Activated CD8-positive, alpha-beta memory T cell treated with anti-CD3 and anti-CD28 coated beads, Interleukin-2, amount 50 U/mL, for 1 hour (primary cell): ENCODE measurements around the gene ADCY3.
A peak's percentile ranks its signal among the peaks of the same experiment; 100 is the strongest.

Experiments
- DNase-seq: peaks from one replicate; pipeline ENCODE4 v3.0.0-alpha.2; 2020; ENCODE audit errors: extremely low read depth

ADCY3 gene

DNA sequence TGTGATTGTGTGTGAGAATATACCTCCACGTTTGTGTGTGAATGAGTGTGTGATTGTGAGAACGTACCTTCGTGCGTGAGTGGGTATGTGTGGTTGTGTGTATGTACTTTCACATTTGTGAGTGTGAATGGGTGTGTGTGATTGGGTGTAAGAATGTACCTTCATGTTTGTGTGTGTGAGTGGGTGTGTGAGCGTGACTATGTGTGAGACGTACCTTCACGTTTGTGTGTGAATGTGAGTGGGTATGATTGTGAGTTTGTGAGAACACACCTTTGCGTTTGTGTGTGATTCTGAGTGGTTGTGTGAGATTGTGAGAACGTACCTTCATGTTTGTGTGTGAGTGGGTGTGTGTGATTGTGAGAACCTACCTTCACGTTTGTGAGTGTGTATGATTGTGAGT is 5.8 kb upstream of the ADCY3 start:
- DNase-seq, result no peak

DNA sequence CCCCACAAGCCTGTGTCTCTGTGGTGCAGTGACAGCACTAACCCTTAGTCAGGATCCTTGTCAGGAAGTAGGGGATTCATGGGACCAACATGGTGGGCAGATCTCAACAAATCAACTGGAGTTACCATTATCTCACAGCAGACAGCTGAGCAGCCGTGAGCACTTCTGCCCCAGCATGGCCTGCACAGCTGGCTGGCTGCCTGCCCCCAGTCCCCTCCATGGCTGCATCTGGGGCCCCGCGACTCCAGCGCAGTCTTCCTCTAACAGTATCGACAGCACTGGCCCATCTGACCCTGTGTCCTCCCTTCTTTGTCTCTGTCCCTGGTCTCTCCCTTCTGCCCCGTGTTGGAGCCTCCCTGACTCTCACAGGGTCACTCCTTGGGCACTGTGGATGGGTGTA is 4.7 kb upstream of the ADCY3 start:
- no peak for DNase-seq

DNA sequence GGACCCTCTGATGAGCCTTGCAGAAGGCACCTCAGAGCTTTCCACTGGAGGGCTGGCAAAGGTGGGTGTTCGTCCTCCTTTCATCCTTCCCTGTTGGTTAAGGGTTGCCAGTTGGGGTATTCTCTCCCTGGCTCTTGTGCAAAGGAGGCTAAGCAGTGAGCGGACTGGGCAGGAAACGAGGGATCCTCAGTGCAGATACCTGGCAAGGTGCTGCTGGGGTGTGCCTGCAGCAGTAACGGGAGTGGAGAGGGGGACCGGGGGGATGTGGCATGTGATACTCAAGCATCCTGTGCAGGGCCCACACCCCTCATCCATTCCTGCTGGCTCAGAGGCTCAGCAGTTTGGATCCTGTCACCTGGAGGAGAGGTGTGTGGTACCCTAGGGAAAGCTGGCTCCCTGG is 4.2 kb upstream of the ADCY3 start:
- DNase-seq, result no peak

DNA sequence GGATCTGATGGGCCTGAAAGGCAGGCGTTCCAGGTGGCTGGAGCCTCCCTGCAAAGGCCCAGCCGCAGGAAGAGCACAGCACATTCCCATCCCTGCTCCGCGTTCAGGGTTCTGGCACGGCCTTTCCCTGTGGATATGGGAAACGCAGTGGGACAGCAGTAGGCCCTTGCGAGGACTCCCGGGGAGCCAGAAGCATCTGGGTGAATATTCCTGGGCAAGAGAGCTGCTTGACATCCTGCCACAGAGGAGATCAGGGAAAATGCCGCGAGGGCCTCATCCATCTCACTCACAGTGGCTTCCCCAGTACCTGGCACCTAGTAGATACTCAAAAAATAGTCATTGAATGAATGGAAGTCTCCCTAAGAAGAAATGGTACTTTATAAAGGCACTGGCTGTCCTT is 3.1 kb upstream of the ADCY3 start:
- DNase-seq, result no peak

DNA sequence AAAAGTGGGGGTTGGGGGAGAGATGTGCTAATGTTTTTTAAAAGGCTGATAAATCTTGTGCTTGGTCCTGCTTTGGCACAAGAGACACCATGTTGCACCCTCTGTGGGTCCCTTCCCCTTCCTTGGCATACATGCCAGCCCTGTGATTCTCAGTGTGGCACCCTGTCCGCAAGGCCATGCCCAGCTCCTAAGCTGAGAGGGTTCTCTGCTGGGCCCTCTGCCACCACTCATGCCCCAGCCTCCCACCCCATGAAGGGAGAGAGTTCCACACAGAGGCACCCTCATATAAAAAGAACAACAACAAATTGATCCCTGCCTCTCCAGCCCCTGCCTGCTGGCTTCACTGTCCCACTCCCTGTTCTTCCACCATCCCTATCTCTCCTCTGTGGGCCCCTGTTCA is 2.5 kb upstream of the ADCY3 start:
- DNase-seq, result no peak

DNA sequence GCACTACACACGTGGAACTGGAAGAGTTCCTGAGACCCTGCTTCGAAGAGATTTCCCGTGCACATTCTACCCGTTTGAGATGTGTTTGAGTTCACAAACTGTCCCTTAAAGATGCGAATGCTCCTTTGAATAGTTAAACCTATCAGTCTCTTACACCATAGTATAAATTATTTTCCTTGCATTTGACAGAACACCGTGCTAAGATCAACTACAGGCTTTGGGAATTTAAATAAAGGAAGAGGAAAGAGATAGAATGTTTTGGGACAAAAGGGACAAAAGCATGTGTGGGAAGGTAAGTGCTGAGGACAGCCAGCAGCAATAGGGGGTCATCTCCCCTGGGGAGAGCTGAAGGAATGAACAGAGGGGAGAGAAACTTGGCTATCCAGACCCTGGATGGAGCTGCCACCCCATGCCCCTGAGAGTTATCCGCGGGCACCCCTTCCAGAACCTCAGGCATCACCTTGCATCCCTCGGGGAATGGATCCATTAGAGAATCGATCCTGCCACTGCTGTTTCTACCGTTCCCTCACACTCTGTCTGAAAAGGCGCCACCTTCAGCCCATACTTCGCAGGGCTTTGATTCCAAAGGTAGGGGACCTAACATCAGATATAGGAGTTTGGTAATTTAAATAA is 888 bp upstream of the ADCY3 start:
- no peak for DNase-seq

DNA sequence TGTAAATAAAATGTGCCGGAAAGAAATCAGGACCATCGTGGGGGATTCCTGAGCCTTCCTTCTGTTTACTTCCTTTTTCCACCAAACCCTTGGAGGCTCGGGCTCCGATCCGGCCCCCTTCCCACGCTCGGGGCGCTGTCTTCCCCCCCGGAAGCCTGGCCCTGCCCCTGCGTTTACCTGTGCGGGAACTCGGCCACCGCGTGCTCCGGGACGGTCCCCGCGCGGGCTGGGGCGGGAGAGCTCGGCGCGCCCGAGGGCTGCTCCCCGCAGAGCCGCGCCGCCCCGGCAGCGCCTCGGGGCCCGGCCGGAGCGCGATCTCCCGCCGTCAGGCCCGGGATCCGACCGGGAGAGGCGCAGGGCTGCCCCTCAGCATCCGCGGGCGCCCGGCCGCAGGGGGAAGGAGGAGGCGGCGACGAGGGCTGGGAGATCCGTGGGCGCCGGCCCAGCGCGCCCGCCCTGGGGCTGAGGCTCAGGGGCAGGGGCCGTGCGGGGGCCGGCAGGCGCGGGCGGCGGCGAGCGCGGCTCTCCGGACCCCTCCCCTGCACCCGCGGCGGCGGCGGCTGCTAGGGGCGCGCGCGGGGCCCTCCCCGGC is 435 bp downstream of the ADCY3 start:
- DNase-seq, result no peak

DNA sequence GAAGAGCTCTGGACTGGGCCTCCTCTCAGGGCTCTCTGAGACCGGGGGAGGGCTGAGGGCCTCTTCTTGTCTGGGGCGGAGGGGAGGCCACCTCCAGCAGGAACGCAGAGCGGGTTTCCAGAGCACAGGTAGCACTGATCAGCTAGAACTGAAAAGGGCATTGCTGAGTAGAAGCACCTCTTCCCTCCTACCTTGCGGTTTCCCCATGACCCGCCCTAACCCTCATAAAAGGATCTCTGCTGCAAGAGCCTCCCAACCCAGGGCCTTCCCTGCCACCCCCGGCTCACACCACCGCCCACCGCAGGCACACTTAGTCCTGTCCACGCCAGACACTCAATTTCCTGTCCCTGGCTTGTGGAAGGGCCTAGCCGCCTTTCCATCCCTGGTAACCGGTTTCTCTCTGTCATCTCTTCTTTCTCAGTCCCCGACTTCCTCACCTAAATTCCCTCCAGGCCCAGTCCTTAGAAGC is 966 bp downstream of the ADCY3 start:
- DNase-seq, result peak; percentile 28

DNA sequence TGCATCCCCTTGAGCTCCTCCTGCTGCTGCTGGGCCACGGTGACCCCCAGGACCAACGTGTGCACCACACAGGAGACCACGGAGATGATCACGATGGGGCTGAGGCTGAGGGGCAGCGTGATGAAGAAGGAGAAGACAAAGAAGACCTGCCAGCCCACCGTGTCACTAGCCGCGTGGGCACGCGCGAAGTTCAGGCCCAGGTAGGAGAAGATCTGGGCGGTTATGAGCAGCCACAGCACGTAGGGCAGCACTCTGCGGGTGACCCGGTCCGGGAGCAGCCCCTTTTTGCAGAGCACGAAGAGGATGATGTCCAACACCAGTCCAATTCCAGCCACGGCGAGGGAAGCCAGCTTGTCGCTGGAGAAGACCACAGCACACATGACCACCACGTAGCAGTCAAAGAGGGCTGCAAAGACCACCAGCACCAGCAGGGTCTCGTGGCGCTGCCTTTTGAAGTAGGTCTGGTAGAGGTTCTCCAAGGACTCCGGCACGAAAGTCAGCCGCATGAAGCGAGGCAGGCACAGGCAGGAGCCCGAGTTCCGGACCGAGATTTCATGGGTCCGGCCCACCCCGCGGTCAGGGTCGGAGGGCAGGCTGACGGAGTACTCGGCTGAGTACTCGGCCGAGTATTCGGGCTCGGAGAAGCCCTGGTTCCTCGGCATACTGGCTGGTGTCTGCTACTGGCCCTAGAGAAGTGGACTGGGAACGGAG is 1.6 kb downstream of the ADCY3 start:
- no peak for DNase-seq

DNA sequence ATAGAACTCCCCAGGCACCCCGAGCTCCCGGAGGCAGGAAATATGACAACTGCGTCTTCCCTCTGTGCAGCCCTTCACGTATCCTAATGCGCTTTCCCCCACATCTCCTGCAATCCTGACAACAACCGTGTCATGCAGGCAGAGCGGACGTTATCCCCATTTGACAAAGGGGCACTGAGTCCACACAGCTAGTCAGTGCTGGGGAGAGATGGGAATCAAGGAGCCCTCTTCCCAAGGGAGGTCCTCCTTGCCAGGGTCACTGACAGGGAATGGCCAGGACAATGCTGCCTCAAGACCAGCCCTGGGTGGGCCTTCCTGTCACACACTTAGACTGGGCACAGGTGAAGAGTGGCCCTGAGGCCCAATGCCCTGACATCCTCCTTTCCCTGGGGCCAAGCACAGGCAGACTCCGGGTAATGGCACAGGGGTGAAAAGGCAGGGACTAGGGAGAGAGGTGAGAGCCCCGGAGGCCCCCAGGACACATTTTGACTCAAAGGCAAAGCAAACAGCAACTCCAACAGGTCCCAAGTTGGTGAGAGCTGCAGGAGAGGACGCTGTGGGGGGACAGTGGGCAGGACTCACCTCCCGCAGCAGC is 2.2 kb downstream of the ADCY3 start:
- DNase-seq, result no peak

DNA sequence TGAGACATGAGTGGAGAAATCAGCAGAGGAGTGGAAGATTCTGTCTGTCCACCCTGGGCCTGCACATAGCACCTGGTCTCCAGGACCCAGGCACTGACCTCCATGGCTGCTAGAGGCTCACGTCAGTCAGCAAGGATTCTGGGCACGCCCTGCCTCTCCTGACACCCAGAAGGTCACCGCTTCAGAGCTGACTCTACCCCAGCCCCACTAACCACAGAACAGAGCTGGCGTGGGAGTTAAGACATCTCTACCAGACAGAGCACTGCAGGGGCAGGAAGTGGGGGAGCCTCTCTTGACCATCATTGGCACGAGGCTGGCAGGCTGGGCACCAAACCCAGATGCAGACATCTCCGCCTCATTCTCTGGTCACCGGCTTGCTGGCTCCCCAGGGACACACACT is 3.0 kb downstream of the ADCY3 start:
- no peak for DNase-seq

DNA sequence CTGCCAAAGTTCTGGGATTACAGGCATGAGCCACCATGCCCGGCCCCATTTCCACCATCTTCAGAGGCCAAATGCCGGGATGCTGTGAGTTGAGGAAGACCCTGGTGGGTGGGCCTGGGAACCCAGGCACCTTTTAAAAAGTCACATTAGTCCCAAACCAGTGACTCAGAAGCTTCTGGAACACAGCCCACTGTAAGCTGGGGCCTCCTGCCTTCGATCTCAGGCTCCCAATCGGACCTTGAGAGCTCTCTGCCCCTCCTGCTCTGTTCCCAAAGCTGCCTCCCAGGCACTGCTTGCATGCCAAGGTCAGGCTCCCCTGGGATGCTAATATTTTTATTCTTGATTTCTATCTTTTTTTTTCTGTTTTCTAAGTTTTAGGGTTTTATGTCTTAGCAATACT is 4.2 kb downstream of the ADCY3 start:
- DNase-seq, result no peak

DNA sequence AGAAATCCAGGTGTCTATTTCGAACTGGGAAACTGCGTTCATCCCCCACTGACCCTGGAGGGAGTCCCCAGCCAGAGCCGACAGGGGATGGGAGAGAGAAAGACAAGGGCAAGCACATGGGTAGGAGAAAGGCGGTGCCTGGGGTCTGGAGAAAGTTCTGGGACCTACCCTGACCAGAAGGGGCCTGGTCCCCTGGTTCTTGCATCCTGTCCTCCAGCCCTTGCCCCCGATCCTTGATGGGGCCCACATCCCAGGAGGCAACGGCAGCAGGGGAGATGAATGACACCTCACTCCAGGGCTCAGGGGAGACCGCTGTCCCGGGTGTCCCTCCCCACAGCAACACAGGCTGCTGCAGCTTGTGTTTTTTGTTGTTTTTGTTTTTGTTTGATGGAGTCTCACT is 4.9 kb downstream of the ADCY3 start:
- no peak for DNase-seq

DNA sequence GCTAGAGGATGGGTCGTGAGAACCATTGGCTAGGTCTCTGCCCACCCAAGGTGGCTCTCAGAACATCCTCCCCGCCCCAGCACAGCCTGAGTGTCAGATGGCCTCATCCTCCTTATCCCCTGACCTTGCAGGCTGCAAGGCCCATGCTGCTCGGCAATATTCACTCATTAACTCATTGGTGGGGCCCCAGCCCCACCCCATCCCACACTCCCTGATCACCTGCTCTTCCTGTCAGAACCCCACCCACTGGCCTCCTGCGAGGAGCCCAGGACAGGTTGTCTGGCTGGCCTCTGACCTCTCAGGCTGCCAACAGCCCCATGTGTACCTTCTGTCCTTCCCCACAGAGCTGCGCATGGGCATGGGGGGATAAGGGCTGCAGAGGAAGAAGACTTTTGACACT is 5.3 kb downstream of the ADCY3 start:
- no peak for DNase-seq

DNA sequence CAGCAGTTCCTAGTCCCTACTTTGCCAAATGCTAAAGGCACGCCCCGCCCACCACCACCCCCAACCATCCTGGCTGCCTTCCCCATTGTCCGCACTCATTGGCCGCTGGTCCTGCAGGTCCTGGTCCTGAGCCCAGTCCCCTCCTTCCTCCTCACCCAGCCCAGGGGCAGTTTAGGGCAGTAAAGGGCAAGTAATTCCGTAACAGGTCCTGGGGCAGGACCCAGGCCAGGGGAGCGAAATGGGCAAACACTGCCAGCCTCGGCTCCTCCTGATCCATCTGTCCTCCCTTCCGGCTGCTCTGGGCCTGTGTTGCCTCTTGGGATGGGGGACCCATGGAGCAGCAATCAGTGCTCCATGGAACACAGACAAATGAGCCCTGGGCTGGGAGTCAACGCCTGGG is 6.1 kb downstream of the ADCY3 start:
- no peak for DNase-seq

DNA sequence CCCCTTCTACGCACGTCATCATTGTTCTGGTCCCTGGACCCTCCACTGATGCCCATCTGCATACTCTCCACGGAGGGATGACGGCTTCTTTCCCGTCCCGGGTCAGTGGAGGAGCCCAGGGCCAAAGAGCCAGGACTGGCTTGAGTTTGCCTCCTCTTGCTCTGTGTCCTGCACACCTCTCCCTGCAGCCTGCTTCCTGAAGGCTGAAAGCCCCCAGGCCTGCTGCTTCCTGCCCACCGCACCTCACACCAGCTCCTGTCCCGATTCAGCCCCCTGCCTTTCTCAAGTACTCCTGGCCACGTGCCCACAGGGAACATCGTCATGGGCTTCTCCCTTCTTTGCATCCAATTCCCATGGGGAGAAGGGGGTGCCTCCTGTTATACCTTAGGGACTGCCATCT is 7.1 kb downstream of the ADCY3 start:
- DNase-seq, result no peak

DNA sequence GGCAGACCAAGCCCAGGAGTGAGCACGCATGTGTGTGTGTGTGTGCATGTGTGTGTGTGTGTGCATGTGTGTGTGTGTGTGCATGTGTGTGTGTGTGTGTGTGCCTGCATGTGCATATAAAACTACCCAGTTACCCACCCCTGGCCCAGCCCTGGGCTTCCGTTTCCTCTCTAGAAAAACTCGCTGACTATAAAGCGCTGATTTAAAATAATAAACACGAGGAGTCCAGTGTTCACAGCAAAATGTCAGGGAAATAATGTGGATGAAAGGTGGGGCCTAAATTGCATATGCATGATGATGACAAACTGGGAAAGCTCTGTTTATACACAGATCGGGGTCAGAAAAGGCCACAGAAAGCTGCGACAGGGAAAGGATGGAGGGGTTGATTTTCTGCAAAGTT is 7.5 kb downstream of the ADCY3 start:
- DNase-seq, result no peak

DNA sequence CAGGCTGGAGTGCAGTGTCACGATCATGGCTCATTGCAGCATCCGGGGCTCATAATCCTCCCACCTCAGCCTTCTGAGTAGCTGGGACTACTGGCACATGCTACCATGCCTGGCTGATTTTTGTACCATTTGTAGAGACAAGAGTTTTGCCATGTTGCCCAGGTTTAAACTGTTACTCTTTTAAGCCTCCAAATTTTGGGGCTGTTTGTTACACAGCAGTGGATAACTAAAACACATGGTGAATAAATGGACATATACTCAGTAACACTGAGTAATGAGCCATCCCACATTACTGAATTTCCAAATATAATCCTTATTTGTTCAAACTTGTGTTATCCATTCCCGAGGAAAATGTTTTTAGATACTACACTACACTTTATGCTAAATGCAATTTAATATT is 9.8 kb downstream of the ADCY3 start:
- no peak for DNase-seq

DNA sequence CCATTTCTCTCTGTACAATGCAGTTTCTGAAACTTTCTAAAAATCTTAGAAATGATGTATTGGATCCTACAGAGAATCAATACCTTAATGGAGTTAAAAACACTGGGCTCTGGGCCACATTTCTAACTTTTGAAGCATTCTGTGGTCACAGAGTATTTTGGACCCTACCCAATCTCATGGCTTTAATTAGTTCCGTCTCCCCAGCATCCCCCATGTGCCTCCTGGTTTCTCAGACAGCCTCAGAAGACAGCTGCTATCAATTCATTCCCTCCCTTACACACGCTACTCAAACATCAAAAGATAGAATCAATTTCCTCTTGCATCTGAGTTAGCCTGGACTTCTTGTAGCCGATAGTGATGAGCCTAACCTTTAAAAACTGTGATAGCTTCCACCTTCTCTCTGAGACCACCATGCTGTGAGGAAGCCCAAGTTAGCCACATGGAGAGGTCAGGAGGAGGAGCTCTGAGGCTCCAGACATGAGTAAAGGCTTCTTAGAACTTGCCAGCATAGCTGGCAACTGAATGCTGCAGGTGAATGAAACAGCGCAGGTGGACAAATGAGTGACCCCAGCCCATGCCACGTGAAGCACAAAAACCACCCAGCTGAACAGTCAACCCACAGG is 10.4 kb downstream of the ADCY3 start:
- no peak for DNase-seq

DNA sequence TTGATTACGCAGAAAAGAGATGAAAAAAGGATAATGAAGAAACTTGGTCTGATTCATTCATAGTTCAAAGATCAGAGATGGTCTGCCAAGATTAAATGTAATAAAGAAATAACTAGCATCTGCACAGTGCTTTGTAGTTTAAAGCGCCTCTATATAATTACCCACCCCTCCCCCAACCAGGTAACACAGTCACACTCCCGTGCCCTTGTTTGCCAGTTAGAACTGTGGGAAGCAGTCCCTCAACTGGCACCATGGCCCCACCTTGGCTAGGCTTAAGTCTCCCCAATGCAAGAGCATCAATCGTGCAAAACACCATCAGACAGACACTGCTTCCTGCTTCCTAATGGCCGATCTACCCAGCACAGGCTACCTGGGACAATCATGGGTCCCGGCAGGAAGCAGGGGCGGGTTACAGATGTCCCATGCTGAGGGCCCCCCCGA is 11.6 kb downstream of the ADCY3 start:
- DNase-seq, result no peak

DNA sequence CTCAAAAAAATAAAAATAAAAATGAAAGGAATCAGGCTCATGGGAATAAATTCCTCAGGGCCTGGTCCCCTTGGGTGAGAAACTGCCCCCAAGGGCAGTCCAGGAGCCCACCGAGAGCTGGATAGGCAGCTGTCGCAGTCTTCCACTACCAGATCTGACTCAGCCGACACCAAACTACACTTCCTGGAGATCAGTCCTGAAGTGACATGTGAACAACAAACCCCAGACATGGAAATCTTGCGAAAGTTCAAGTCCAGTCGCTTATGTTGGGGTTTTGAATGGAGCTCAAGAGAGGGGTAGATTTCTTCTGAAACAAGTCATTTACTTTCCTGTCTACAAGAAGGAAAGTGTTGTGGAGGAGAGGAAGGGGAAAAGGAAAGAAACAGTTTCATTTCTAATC is 12.9 kb downstream of the ADCY3 start:
- no peak for DNase-seq

DNA sequence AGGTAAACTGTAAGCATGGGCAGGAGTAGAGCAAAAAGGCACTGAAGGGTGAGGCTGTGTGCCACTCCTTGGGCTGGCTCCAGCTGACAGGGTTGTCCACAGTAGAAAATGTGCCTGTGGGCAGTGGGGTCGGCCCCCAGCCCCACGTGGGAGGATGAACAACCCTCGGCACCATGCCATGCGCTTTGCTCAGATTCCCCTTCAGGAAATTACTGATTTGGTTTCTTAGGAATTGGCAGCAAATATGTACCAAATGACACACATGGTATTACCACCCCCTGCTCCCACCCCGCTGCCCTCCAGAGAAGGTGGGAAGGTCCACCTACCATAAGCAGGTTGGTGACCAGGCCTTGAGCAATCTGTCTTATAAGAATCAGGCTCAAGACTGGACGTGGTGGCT is 13.6 kb downstream of the ADCY3 start:
- no peak for DNase-seq
